Neural crest cell (in vitro differentiated cells): ENCODE data around the gene NEBL. TPM values are rescaled to one million over a fixed set of nuclear protein-coding genes. Genes with fewer than 3 reads are reported as not detected.

Source experiments
- DNase-seq: peaks from one replicate; pipeline ENCODE4 v3.0.0; 2021; ENCODE audit warnings: low read depth, mixed read lengths, low spot score
- H3K27ac Mint-ChIP-seq: one replicate; pipeline ENCODE4 v1.8.0; 2021; ENCODE audit warnings: mild to moderate bottlenecking, mixed read lengths; ENCODE audit not compliant: unreplicated experiment
- H3K27me3 Mint-ChIP-seq: 2 replicates; pipeline ENCODE4 v1.8.0; 2021; ENCODE audit warnings: low read depth, mild to moderate bottlenecking, mixed read lengths
- H3K36me3 Mint-ChIP-seq: 2 replicates; pipeline ENCODE4 v1.8.0; 2021; ENCODE audit warnings: low read depth, mild to moderate bottlenecking, mixed read lengths
- H3K4me1 Mint-ChIP-seq: 2 replicates; pipeline ENCODE4 v1.8.0; 2021; ENCODE audit warnings: mixed read lengths
- H3K4me3 Mint-ChIP-seq: one replicate; pipeline ENCODE4 v1.8.0; 2021; ENCODE audit warnings: mild to moderate bottlenecking, mixed read lengths
- H3K9me3 Mint-ChIP-seq: 2 replicates; pipeline ENCODE4 v1.8.0; 2021; ENCODE audit warnings: mixed read lengths
- CTCF ChIP-seq: fragments of 200-600 bp; sonication (generic); conservative IDR thresholded peaks from 2 replicates; pipeline ENCODE4 v1.5.0; 2021; ENCODE audit warnings: antibody characterized with exemption, mild to moderate bottlenecking
- total RNA-seq: library from RNA; stranded (reverse); gene quantifications from 2 replicates; pipeline ENCODE4 v1.2.1, GENCODE V29; 2021

Gene NEBL
- total RNA-seq, 1 donor from 2014 or later: 8.4 TPM

- no peak for TF ChIP-seq CTCF
- Mint-ChIP-seq H3K4me1 (peaks cover 11% of the 10 kb centered on the region), H3K27ac (no peak overlapping the region), H3K36me3 (no peaks in the 10 kb centered on the region), H3K9me3 (no peaks in the 10 kb centered on the region), H3K27me3 (no peaks in the 10 kb centered on the region), H3K4me3 (no peak overlapping the region)
- no peak for DNase-seq
Observed at GRCh38 chr10:20885678-20886077, 11.4 kb downstream of the NEBL start.

GRCh38 chr10:20883552-20883951, 13.6 kb downstream of the NEBL start:
- Mint-ChIP-seq H3K27me3 (no peaks in the 10 kb centered on the region), H3K9me3 (no peaks in the 10 kb centered on the region), H3K36me3 (no peaks in the 10 kb centered on the region), H3K4me1 (peaks cover 6% of the 10 kb centered on the region), H3K27ac (no peak overlapping the region), H3K4me3 (no peak overlapping the region)
- TF ChIP-seq CTCF: no peak
- DNase-seq: no peak

- H3K27ac Mint-ChIP-seq: peak overlapping the region; percentile 64
- no peak for TF ChIP-seq CTCF
- no peak for DNase-seq
- H3K4me1 Mint-ChIP-seq: no peaks in the 10 kb centered on the region
- H3K27me3 Mint-ChIP-seq: no peaks in the 10 kb centered on the region
- no peaks in the 10 kb centered on the region for H3K36me3 Mint-ChIP-seq
- peaks cover 4% of the 10 kb centered on the region for H3K9me3 Mint-ChIP-seq
- H3K4me3 Mint-ChIP-seq: no peak overlapping the region
Observed at GRCh38 chr10:20882091-20882490, 15.0 kb downstream of the NEBL start.

GRCh38 chr10:20879136-20879535, 18.0 kb downstream of the NEBL start:
- Mint-ChIP-seq H3K9me3 (peaks cover 4% of the 10 kb centered on the region), H3K4me1 (no peaks in the 10 kb centered on the region), H3K4me3 (no peak overlapping the region), H3K27me3 (no peaks in the 10 kb centered on the region), H3K27ac (no peak overlapping the region), H3K36me3 (no peaks in the 10 kb centered on the region)
- DNase-seq: no peak
- no peak for TF ChIP-seq CTCF

GRCh38 chr10:20877986-20878983, 18.8 kb downstream of the NEBL start:
- no peaks in the 10 kb centered on the region for H3K4me1 Mint-ChIP-seq
- no peak overlapping the region for H3K27ac Mint-ChIP-seq
- no peaks in the 10 kb centered on the region for H3K36me3 Mint-ChIP-seq
- no peak overlapping the region for H3K4me3 Mint-ChIP-seq
- TF ChIP-seq CTCF: no peak
- no peak for DNase-seq
- H3K9me3 Mint-ChIP-seq: peaks cover 4% of the 10 kb centered on the region
- no peaks in the 10 kb centered on the region for H3K27me3 Mint-ChIP-seq
